NCI-H1417 (cell line): Measurements from ENCODE around the gene TTC39B.

Source experiments
- DNase-seq, 3 experiments: peaks; one replicate each; lab custom pipeline; 2025; lab: John Stamatoyannopoulos, UW

Gene TTC39B

DNA sequence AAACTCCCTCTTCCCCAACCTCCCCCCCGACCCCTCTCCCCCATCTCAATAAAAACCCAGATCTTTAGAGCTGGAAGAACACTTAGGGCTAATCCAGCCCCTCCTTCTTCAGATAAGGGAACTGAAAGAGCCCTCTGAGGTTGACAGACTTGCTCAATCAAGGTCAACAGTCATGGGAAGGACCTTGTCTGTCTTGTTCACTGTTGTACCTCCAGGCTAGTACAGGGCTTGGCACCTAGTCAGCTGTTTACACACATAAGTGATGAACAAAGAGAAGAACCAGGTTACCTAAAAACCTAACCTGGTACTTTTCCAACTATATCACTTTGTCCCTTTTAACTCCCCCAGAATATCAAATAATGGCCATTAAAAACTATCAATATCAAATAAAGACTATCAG is 2.4 kb downstream of the TTC39B start:
- DNase-seq, result no peak

DNA sequence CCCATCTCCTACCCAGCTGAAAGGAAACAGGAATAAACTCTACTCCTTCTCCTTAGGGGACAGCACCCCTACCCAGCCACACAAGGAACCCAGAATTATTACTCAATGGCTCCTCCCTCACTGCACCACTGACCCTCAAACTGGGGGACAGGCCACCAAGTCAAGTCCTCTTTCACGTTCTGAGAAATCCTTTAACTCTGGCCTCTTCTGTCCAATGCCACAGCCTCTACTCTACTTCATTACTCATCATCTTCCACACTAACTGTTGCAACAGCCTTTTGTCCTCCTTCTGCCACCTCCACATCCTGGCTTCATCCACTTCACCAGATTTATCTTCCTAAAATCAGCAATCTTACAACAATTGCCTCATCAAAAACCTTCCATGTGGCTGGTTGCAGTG is 6.8 kb downstream of the TTC39B start:
- no peak for DNase-seq

DNA sequence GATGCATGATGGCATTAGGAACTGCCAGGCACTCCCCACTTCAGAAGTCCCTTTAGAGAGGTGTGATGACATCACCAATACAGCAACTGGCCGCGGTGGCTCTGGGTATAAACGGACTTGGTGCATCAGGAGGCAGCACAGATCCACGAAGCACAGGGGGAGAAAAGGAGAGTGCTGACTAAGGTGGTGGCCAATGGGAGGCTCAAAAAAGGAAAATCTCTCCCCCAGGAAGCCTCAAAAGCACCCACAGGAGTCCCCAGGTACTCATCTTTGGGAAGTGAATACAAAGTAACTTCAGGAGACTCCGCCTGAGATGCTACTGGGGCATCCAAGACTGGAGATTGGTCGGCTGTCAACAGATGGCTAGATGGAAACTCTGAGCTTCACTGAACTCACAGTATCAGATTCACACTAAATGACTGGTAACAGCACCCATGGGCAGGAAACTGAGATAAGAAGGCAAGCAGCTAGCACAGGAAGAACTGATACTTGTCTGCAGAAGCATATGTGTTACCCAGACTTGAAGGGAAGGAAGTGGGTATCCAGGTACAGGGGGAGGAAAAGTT is 7.6 kb downstream of the TTC39B start:
- DNase-seq, result no peak

GRCh38 chr9:15298362-15298761 is 8.7 kb downstream of the TTC39B start:
- DNase-seq, result no peak

DNA sequence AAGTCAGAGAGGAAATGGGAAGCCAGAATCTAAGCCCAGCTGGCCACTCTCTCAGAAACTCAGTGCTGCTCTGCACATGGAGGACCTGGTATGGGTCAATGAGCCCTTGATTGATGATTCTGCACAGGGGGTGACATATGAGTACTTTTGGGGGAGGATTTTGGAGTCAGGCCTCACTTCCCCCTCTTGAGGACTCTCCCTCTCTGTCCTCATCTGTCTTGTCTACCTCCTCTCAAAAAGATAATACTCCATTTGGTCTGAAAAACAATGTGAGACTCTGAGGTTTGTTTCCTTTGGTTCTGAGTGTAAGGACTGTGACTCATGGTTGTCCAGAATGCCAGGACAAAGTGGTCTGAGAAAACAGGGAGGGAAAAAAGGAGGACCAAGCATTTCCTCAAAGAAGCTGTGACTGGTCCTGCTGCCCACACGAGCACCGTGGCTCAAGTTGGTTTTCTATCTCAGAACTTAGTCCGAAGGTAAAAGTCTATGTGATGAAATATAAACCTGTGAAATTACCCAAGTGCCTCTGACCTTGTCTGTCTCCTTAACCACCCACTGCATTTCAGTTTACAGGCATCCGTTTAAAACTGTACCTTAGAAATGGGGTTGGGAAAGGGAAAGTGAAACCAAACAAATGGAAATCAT is 11.1 kb downstream of the TTC39B start:
- peak in 1 of 3 experiments; percentile 26 for DNase-seq

- DNase-seq, result peak in 1 of 3 experiments; percentile 16
Measured at GRCh38 chr9:15294604-15295003, 12.4 kb downstream of the TTC39B start.

GRCh38 chr9:15293804-15294316 is 13.2 kb downstream of the TTC39B start:
- DNase-seq, result peak in 2 of 3 experiments; percentile 1 to 11

DNA sequence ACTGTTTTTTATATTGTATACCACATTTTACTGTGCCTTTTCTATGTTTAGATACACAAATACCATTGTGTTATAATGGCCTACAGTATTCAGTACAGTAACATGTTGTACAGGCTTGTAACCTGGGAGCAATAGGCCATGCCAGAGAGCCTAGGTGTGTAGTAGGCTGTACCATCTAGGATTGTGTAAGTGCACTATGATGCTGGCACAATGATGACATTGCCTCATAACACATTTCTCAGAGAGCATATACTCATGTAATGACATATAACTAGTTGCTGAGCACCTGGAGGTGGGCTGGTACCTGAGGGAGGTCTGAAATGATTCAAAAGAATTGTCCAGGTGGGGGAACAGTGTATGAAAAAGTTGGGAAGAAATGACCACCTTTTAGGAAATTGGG is 13.9 kb downstream of the TTC39B start:
- no peak for DNase-seq

DNA sequence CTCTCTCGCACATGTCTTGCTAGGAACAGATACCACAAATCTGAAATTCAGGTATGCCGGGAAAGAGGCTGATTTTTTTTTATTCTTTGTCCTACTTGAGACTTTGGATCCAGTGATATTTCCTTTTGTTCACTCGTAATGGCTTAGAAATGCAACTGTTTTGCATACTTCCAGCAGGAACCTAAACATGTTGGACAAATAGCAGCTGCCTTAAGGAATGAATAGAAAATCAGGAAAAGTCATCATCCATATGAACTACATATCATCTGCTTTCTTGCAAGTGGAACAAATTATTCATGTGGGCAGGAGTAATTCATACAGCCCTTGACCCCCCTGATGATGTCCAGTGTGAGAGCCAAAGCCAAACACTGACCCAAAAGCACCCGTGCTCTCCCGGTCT is 17.4 kb downstream of the TTC39B start:
- DNase-seq, result no peak

DNA sequence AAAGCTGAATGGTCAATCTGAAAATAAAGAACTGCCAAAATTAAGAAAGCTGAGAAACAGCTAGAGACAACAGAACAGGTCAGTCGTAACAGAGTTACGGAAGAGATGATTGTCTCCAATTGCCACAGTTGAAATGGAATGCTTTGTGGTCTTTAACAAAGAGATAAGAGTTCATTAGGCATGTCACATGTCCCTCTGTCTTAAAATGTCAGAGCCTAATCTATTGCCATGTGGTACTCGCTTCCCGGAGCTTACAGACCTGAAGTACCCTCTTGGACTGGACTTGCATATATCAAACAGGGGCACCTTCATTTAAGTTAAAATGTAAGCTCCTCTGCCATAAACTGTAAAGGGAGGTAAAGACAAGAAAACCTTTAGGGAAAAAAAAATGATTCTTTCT is 19.7 kb downstream of the TTC39B start:
- DNase-seq, result peak in 1 of 3 experiments; percentile 6

DNA sequence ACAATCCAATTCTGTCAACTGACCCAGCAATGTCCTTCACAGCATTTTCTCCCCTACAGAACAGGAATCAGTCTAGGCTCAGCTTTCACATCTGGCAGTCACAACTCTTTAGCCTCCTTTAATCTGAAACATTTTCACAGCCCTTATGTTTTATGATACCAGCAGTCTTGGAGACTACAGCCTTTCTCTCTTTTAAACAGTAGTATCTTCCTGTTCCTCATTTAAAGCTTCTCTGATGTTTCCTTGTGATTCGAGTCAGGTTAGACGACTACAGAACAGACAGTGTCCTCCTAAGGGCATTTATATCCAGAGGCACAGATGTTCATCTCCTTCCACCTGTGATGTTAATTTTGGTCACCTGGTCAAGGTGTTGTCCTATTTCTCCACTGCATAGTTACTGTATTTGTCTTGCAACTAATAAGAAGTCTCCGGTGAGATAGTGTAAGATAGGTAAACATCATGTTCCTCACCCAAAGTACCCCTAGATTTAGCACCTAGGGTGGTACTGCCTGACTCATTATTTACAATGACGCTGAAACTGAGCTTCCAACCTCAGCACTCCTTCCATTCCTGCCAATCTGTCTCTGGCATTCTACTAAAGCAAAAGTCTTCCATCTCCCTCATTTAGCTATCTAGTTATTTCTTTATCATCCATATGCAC is 20.7 kb downstream of the TTC39B start:
- DNase-seq, result no peak

DNA sequence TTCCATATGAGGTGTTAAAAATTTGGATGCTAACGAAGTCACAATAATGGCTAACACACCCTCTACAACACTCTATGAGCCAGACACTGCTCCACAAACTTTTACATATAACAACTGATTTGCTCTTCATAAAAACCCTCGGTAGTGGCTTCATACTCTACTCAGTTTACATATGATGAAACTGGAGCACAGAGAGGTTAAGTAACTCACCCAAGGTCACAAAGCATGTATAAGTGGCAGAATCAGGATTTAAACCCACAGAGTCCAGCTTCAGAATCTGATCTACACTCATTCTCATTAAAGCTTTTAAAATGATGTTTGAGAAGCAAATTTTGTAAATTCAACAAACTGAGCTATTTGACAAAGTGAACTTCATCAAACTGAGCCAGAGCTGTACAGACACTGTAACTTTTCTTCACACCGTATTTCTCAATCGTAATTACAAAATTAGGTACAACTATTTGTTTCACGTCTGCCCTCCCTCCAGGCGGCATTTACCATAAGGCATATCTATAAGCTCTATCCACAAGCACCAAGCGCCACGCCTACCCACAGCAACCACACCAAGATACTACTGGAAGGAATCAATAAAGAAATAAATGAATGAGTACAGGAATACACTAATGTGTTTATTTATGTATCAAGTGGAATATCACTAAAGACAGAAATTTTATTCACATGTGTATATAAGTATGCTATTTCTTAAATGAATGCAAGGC is 24.3 kb downstream of the TTC39B start:
- no peak for DNase-seq

- no peak for DNase-seq
Measured at GRCh38 chr9:15280647-15281046, 26.4 kb downstream of the TTC39B start.

DNA sequence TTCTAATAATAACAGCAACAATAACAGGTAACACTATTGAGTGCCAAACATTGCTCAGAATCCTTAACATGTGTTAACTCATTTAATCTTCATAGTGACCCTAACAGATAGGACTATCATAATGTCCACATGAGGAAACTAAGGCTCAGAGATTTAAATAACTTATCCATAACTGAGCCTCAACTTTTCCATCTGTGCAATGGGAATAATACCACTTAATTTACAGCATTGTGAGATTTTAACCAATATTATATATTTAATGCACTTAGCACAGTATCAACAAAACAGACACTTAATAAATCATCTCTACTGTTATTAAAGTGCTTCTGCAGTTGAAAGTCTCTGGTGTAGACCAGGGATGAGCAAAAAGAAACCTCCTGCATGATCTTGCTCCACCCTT is 28.2 kb downstream of the TTC39B start:
- DNase-seq, result no peak

DNA sequence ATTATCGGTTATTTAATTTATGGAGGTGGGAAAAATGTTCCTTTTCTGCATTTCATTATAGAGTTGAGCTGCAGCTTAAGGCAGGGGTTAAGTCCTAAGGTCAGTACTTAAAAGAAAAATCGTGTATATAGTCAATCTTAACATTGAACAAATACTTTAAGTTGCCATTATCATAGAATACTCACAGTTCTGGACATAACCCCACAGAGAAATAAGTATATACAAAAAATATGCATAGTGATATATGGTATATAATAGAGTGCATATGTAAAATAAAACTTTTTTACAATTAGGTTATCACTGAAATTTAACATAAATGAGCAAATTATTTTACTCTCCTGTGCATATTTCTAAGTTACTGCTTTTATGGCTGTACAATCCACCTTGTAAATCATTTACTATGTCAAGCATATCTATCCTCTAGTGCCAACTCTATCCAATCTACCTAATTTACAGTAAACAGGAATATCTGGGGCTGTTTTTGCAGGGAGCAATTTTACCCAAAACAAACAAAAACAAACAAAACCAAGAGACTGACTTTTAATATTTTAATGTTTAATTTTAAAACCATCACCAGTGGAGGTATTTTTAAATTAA is 28.8 kb downstream of the TTC39B start:
- no peak for DNase-seq

DNA sequence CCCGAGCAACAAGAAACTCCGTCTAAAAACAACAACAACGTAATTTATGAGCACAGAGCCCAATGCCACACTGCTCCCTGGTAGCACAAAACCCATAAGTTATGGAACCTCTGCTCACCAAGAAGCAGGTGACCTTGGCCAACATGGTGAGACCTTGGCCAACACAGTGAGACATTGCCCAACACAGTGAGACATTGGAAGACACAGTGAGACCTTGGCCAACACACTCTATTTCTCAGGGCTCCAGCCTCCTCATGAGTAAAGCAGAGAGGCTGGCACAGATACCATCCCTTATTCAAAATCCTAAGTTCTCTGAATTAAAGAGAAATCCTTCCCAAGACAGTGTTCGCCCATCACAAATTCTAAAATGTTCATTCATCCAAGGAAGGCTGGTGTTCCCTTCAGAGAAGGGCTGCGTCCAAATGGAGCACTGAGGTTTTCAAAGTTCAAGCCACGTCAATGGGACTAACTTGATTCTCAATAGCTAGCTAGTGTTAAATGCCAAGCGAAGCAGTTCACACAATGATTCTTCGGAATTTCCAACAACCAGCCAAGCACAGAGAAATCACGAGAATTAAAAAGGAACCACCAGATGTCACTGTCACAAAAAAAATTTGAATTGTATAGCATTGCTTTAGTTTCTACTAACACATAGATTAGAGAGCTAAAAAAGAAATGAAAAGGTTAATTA is 29.5 kb downstream of the TTC39B start:
- peak in 2 of 3 experiments; percentile 15 to 49 for DNase-seq

- DNase-seq, result peak; percentile 15 to 41 (median 23)
Measured at GRCh38 chr9:15276328-15276938, 30.6 kb downstream of the TTC39B start.

- no peak for DNase-seq
Measured at GRCh38 chr9:15274425-15274824, 32.6 kb downstream of the TTC39B start.

DNA sequence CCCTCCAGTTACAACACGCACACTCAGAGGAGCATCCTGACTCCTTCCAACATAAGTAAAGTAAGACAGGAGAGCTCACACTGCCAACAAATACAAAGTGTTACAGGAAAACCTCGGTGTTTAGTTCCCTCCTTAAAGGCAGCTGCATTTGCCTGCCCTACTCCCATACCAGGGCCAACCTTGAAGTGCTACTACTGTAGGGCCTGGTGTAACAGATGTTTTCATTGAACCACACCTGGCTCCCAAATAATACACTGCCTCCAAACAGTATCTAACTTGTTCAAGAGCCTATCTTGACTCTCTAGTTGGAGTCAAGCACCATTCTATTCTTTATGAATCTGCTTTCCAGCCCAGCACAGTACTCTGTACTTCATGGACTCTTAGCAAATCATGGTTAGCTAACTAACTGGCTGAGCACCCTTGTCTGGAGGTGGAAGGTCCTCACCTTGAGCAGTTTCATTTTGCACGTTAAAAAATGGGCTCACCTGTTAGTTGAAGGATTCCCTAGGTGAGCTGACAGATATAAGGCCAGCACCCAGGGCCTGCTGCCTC is 34.6 kb downstream of the TTC39B start:
- DNase-seq, result peak in 1 of 3 experiments; percentile 72

DNA sequence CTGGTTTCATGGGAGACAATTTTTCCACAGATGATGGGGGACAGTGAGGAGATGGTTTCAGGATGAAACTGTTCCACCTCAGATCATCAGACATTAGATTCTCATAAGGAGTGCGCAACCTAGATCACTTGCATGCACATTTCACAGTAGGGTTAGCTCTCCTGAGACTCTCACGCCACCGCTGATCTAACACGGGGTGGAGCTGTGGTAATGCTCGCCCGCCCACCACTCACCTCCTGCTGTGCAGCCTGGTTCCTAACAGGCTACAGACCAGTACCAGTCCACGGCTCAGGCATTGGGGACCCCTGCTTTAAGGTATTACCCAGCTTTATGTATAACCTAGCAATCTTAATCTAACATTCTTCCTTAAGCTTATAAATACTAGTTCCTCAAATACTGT is 35.6 kb downstream of the TTC39B start:
- no peak for DNase-seq

DNA sequence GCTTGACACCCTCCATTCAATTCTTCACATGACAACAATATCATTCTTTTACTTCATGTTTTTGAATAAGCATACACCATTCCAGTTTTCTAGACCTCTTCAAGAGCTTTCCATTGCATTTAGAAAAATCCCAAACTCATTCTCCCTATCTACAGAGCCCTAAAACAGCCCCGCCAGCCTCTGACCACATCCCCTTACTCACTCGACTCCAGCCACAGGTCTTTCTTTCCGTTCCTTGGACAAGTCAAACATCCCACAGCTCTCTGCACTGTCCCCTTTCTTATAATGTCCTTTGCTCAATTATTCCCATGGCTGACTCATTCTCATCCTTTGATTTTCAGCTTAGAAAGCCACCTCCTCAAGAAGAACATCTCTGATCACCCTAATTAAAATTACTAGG is 38.2 kb downstream of the TTC39B start:
- no peak for DNase-seq
